GM12878 (cell line): ENCODE measurements around the gene CDC45. TPM values are rescaled to one million over a fixed set of nuclear protein-coding genes. Genes with fewer than 3 reads are reported as not detected.

Source experiments
- ATAC-seq: fragments of 200-7000 bp; cut with Tn5 transposase; 3 replicates; pipeline ENCODE4 v1.9.1; 2020; ENCODE audit warnings: mild to moderate bottlenecking, moderate library complexity
- BruUV-seq: library from RNA; stranded (reverse); fragments of 400-500 nt; replicated peaks from 2 replicates; lab custom pipeline; 2021; lab: Mats Ljungman, UMichigan
- CTCF ChIA-PET: fragments of 300-600 bp; sonication (Branson Sonifier 250); formaldehyde crosslinking; extraction: SDS; loops from one replicate; lab custom pipeline; 2021; ENCODE audit warnings: inconsistent platforms; lab: Yijun Ruan, JAX
- POLR2A ChIA-PET: fragments of 350-600 bp; formaldehyde crosslinking; extraction: SDS; loops from one replicate; lab custom pipeline; 2021; ENCODE audit warnings: inconsistent platforms; lab: Charles Lee
- RAD21 ChIA-PET: fragments of 300-600 bp; sonication (Branson Sonifier 250); formaldehyde crosslinking; loops from one replicate; lab custom pipeline; 2023; ENCODE audit warnings: antibody characterized with exemption; ENCODE audit not compliant: unreplicated experiment; lab: Charles Lee
- SMC1A ChIA-PET: fragments of 300-600 bp; sonication (Branson Sonifier 250); formaldehyde crosslinking; loops from one replicate; lab custom pipeline; 2023; ENCODE audit not compliant: unreplicated experiment, uncharacterized antibody; lab: Charles Lee
- DNase-seq: peaks from one replicate; pipeline ENCODE4 v3.0.0-alpha.2; 2011; ENCODE audit warnings: low read depth, low spot score
- FAIRE-seq: peaks from 3 replicates; lab custom pipeline; 2011; peaks lifted over from hg19 to GRCh38; lab: Jason Lieb, UNC
- H2AFZ ChIP-seq: 2 replicates; pipeline ENCODE4 v1.6.0; 2011; ENCODE audit warnings: low read depth, low read length, control low read depth; ENCODE audit not compliant: control insufficient read depth
- H3K27ac ChIP-seq: 2 replicates; pipeline ENCODE4 v1.5.1; 2011; ENCODE audit warnings: control low read depth; ENCODE audit not compliant: control insufficient read depth, insufficient read depth
- H3K27me3 ChIP-seq, 2 experiments: replicated peaks in 1 of 2; 2 replicates each; pipeline versions ENCODE4 v1.6.0 to v1.6.1; 2011; ENCODE audit warnings: low read length in 1 of 2; ENCODE audit not compliant: control insufficient read depth in 2 of 2, insufficient read depth in 2 of 2
- H3K36me3 ChIP-seq, 2 experiments: 2 replicates each; pipeline ENCODE4 v1.5.1; 2011; ENCODE audit warnings: low read length in 1 of 2; ENCODE audit not compliant: control insufficient read depth in 2 of 2, insufficient read depth in 2 of 2
- H3K4me1 ChIP-seq: 2 replicates; pipeline ENCODE4 v1.6.1; 2011; ENCODE audit warnings: mild to moderate bottlenecking, low read length, moderate library complexity, mixed read lengths; ENCODE audit not compliant: control insufficient read depth, insufficient read depth
- H3K4me2 ChIP-seq: 2 replicates; pipeline ENCODE4 v1.6.0; 2011; ENCODE audit warnings: control low read depth; ENCODE audit not compliant: control insufficient read depth, insufficient read depth
- H3K4me3 ChIP-seq: fragments of 200-600 bp; sonication (generic); 2 replicates; pipeline ENCODE4 v1.5.1; 2016
- H3K79me2 ChIP-seq: 2 replicates; pipeline ENCODE4 v1.6.0; 2011; ENCODE audit warnings: low read length; ENCODE audit not compliant: control insufficient read depth, insufficient read depth
- H3K9ac ChIP-seq: 2 replicates; pipeline ENCODE4 v1.8.0; 2011; ENCODE audit warnings: low read length, control low read depth, mixed read lengths; ENCODE audit not compliant: control insufficient read depth, insufficient read depth
- H3K9me3 ChIP-seq: replicated peaks from 3 replicates; pipeline ENCODE4 v1.5.1; 2011; ENCODE audit warnings: mild to moderate bottlenecking, low read length; ENCODE audit not compliant: control insufficient read depth, insufficient read depth
- H4K20me1 ChIP-seq: 2 replicates; pipeline ENCODE4 v1.6.0; 2011; ENCODE audit not compliant: control insufficient read depth, insufficient read depth
- ATF7 ChIP-seq: fragments of 450-650 bp; IDR thresholded peaks from 2 replicates; pipeline ENCODE4 v1.6.1; 2016; ENCODE audit warnings: low read depth, mild to moderate bottlenecking
- BCL11A ChIP-seq: IDR thresholded peaks from 2 replicates; pipeline ENCODE4 v1.6.1; 2011; ENCODE audit warnings: low read depth, low read length
- DPF2 ChIP-seq: fragments of 450-650 bp; IDR thresholded peaks from 2 replicates; pipeline ENCODE4 v1.6.1; 2017; ENCODE audit warnings: mild to moderate bottlenecking
- ETV6 ChIP-seq, 2 experiments: fragments of 450-650 bp in 1 of 2; IDR thresholded peaks in 1 of 2; conservative IDR thresholded peaks in 1 of 2; 2 replicates each; pipeline ENCODE4 v1.6.1; 2014; ENCODE audit warnings: antibody characterized with exemption in 1 of 2, borderline replicate concordance in 1 of 2, low read depth in 1 of 2, mild to moderate bottlenecking in 1 of 2, moderate library complexity in 1 of 2
- FOS ChIP-seq: IDR thresholded peaks from 3 replicates; pipeline ENCODE4 v1.6.1; 2011; ENCODE audit warnings: borderline replicate concordance; ENCODE audit not compliant: insufficient read length; ENCODE audit errors: extremely low read depth
- MXI1 ChIP-seq: fragments of 150-350 bp; IDR thresholded peaks from 2 replicates; pipeline ENCODE4 v1.6.1; 2011; ENCODE audit warnings: low read depth, mild to moderate bottlenecking, inconsistent platforms, low read length, improper control_type of control experiment
- NRF1 ChIP-seq: conservative IDR thresholded peaks from 2 replicates; pipeline ENCODE4 v1.6.1; 2011; ENCODE audit warnings: mild to moderate bottlenecking, low read depth, low read length, improper control_type of control experiment
- POLR2AphosphoS5 ChIP-seq: IDR thresholded peaks from 2 replicates; pipeline ENCODE4 v1.6.1; 2011; ENCODE audit warnings: mild to moderate bottlenecking, low read length, inconsistent platforms
- ZBED1 ChIP-seq: IDR thresholded peaks from 2 replicates; pipeline ENCODE4 v1.6.1; 2016; ENCODE audit warnings: borderline replicate concordance
- ZSCAN29 ChIP-seq: fragments of 450-650 bp; IDR thresholded peaks from 2 replicates; pipeline ENCODE4 v1.6.1; 2017; ENCODE audit warnings: mild to moderate bottlenecking, moderate library complexity
- WGBS: methylation state at CpG from one replicate; pipeline ENCODE4 v1.1.6; 2016; ENCODE audit warnings: low lambda C conversion rate; ENCODE audit not compliant: insufficient replicate concordance, insufficient coverage; ENCODE audit errors: missing lambda C conversion rate; 5-methylcytosine and 5-hydroxymethylcytosine counted together
- in situ Hi-C: fragments of 300-500 bp; cut with MboI; formaldehyde crosslinking; loops from 9 replicates; pipeline ENCODE4 v1.14.3; 2018; ENCODE audit warnings: mixed read lengths
- intact Hi-C: fragments of 100-400 bp; cut with micrococcal nuclease; formaldehyde crosslinking; loops from one replicate; pipeline ENCODE4 v1.14.2; 2022; ENCODE audit not compliant: unreplicated experiment
- polyA plus RNA-seq, 11 experiments: library from polyadenylated mRNA; depleted of rRNA in 4 of 11; unstranded in 6 of 11; stranded (reverse) in 5 of 11; fragments of >200 nt; fragmentation: Nextera tagmentation in 4 of 11; fragmentation: Illumina TruSeq in 1 of 11; extraction: Ambion mirVana in 4 of 11; extraction: Trizol in 1 of 11; gene quantifications; 1 replicate in 1 of 11; 2 replicates in 10 of 11; pipeline versions ENCODE4 v1.2.1 to v1.2.3, GENCODE V29; 2011 to 2016; ENCODE audit warnings: inconsistent platforms in 2 of 11, missing spikeins in 2 of 11, low read depth in 1 of 11
- total RNA-seq, 4 experiments: library from RNA; depleted of rRNA in 3 of 4; stranded (reverse); fragments of >200 nt in 3 of 4; fragmentation: Illumina TruSeq in 1 of 4; extraction: Trizol in 1 of 4; gene quantifications; 2 replicates each; pipeline versions ENCODE4 v1.2.1 to v1.2.3, GENCODE V29; 2013 to 2021

Gene CDC45
- total and polyA plus RNA-seq, 10 of the 15 experiments (the other 5 are each of a cell fraction or from before 2014, with no cell fraction given), result 40.8 to 88.5 (median 54.2) TPM

DNA sequence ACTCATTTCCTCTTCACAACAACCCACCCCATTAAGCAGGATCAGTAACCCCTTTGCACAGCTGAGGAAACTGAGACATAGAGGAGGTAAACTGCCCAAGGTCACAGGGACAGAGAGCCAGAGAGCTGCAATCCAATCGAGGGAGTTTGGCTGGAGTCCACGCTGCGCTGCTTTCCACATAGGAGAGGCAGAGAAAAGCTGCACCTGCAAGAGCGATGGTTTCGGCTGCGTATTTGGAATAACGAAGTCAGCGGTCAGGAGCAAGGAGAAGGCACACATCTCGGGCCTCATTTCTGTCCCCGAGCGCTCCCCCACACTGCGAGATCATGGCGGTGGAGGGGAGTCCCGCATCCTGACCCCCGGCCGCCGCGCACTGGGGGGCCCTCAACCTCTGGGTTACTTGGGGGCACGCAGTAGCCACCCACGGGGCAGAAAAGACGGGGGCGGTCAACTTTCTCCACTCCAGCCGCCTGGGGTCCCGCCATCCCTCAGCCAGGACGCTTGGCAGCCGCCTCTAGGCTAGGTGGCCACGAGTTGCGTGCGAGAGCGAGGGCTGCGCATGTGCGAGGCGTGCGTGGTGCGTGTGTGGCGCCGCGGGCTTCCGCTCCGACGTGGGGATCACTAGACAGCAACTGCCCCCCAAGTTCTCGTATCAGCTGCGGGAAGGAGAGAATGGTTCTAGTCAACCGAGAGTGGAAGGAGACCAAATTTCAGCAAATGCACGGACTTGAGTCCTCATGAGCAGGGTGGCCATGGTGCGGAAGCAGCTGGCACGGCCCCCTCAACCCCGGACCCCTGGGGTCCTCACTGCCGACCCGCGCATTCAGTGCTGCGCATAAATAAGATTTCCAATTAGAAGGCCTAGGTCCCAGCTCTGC, 86.8 kb downstream of the CDC45 start:
- H3K9ac ChIP-seq, result no peak overlapping the region

More for the DNA sequence above, 86.8 kb downstream of the CDC45 start:
- Histone ChIP-seq H3K79me2 (no peaks in the 10 kb centered on the region), H4K20me1 (no peaks in the 10 kb centered on the region), H2AFZ (no peak overlapping the region), H3K4me1 (no peaks in the 10 kb centered on the region), H3K4me2 (no peak overlapping the region), H3K9me3 (no peaks in the 10 kb centered on the region; the same call in 2 of the 3 replicates), H3K27ac (no peak overlapping the region), H3K27me3 (no peaks in the 10 kb centered on the region), H3K36me3 (no peaks in the 10 kb centered on the region), H3K4me3 (no peak overlapping the region)
- SMC1A ChIA-PET, result no interaction called here
- no peak for ATAC-seq
- RAD21 ChIA-PET, result no interaction called here
- POLR2A ChIA-PET, result no interaction called here
- TF ChIP-seq ZBED1 (no peak), NRF1 (no peak), MXI1 (no peak), FOS (no peak), BCL11A (no peak), ETV6 (conservative IDR thresholded peaks at IDR 0.05 in 1 of 2, IDR thresholded peaks at IDR 0.05 in 1 of 2; ENCODE audit: borderline replicate concordance in 1 of 2, low read depth in 1 of 2) (no peak), POLR2AphosphoS5 (no peak), ATF7 (no peak), DPF2 (no peak), ZSCAN29 (no peak)
- 73% methylated on average over 47 of the region's 52 CpGs for WGBS
- intact Hi-C loops (no loop called here), in situ Hi-C loops (loop anchor here (5.0 kb wide), 1 partner anchor 49 kb away; no protein-coding TSS in a partner anchor)
- FAIRE-seq, result no peak
- CTCF ChIA-PET, result interaction anchor here (1.6 kb wide), 1 partner anchor 64 kb away, joined by 5 read pairs; no protein-coding TSS in a partner anchor
- BruUV-seq, result no TSS peak
- no peak for DNase-seq
